ENCODE data around the gene CUTC.

The CUTC gene

DNA sequence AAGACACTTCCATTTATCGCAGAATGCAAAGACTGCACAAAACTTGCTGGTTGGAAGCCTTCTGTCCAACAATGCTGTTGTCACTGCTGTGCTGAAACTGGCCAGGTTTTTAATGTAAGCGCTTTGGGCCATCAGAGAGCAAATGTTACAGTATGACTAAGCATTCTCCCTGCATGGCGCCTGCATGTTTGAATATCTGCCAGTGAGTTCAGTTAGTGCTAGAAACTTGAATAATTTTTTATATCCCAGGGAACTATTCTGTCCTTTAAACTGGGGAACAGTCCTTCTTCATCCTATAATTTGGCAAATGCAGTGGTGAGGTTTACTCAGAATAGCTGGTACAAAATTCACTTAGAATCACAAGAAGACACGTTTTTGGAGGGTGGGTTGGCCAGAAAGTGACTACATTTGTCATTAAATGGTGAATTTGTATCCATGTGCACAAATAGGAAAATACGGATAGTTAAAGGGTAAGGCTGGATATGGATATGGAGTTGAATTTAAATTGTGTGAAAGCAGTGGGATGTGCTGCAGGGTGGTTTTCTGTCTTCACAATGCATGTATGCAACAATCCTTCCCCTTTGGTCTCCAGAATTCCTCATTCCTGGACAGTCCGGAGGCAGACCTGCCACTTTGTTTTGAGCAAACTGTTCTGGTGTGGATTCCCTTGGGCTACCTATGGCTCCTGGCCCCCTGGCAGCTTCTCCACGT lies 52.1 kb downstream of the CUTC start:
- DNase-seq (ENCODE audit: low read depth) = no peak

DNA sequence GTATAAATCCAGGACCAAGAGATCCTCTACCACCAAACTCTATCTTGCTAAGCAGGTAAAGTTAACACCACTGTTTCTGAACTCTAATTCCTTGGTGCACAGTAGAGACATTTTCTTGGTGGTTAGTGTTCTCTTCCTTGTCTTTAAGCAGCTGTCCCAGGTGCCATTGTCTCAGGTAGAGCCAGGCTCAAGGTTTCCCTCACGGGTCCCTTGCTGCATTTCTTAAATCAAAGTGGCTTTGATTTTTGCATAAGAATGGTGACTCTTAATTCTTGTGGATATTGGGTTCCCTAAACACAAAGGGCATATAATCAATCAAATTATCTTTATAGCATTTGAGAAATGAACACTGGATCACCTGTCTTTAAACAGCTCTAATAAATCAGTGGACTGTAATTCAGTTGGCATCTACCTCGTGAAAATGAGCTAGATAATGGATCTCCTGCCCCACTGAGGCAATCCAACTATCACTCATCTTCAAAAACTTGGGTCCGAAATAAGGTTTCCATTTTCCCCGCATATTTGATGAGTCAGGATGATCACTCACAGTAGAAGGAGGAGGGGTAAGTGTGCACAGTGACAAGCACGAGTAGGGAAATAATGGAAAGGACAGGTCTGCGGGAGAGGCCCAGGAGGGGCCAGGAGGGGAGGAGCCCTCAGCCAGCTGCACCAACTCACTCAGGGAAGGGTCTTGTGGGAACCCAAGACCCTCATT lies 52.9 kb downstream of the CUTC start:
- no peak for DNase-seq (ENCODE audit: low read depth)

DNA sequence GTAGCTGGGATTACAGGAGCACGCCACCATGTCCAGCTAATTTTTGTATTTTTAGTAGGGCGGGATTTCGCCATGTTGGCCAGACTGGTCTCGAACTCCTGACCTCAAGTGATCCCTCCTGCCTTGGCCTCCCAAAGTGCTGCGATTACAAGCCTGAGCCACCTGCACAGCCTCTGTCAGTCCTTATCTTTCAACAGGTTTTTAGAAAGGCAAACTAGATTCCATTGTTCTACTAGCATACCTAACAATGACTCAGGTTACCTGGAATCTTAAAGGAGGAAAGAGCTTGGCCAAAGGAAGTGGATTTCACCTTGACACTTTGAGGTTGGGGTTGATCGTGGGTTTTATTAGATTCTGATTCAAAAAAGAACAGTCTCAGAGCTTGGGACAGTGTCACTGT lies 53.6 kb downstream of the CUTC start:
- DNase-seq (ENCODE audit: low read depth) = no peak

GRCh38 chr10:99787311-99787710 lies 55.3 kb downstream of the CUTC start:
- DNase-seq (ENCODE audit: low read depth) = no peak

DNA sequence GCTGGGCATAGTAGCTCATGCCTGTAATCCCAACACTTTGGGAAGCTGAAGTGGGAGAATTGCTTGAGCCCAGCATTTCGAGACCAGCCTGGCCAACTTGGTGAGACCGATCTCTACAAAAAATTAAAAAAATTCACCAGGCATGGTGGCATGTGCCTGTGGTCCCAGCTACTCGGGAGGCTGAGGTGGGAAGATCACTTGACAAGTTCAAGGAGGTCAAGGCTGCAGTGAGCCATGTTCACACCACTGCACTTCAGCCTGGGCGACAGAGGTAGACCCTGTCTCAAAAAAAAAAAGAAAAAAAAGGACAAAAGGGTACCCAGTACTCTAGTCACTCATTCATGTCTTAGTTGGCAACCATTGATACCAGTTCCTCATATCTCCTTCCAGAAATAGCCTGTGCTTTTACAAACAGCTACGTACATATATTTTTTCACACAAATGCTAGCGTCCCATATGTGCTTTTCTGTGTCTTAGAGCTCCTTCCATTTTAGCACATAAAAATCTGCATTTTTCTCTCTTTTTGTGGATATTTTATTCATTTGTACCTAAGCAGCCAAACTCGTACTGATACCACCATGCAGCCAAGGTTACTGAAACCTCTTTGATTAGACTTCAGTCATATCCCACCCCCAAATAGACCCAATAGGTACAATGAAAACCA lies 55.9 kb downstream of the CUTC start:
- no peak for DNase-seq (ENCODE audit: low read depth)

DNA sequence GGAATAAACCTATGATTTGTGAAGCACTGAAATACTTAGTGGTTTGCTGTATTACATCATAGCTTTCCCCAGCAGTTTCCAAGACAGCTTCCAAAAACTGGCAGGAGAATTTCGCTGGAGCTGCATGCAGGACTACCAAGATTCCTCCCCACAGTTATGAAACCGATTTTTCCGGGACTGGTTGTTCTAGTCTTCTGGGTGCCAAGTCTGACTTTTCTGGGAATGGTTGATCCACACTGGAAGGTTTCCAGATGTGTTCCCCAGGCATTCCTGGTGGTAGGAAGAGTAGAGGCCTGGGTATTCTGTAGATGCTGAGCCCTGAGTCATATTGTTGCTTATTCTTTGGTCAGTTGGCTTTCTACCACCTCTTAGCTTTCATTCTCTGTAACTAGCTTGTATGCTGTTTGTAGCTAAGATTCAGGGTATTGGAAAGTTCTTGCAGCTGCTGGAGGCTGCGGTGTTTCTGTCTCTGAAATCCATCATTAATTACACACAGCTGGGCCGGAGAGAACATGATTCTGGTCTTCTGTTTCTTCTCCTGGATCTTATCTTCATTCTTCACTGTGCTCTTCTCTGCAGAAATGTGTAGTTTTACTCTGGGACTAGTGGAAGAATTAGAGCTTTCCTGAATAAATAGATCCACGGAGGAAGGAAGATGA lies 56.7 kb downstream of the CUTC start:
- no peak for DNase-seq (ENCODE audit: low read depth)

GRCh38 chr10:99791831-99792230 lies 59.8 kb downstream of the CUTC start:
- DNase-seq (ENCODE audit: low read depth) = no peak

- no peak for DNase-seq (ENCODE audit: low read depth)
These were observed 61.8 kb downstream of the CUTC start for GRCh38 chr10:99793819-99794218.

DNA sequence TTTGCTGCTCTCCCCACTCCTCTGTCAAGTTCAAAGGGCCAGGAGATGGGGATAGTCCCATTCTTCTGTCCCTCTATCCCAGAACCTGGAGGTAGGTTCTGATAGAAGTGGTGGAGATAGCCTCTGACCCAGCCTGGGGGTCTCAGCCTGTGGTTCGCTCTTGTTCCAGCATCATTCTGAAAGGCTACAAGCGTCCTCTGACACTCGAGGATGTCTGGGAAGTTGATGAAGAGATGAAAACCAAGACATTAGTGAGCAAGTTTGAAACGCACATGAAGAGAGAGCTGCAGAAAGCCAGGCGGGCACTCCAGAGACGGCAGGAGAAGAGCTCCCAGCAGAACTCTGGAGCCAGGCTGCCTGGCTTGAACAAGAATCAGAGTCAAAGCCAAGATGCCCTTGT lies 64.9 kb downstream of the CUTC start:
- DNase-seq (ENCODE audit: low read depth) = no peak

DNA sequence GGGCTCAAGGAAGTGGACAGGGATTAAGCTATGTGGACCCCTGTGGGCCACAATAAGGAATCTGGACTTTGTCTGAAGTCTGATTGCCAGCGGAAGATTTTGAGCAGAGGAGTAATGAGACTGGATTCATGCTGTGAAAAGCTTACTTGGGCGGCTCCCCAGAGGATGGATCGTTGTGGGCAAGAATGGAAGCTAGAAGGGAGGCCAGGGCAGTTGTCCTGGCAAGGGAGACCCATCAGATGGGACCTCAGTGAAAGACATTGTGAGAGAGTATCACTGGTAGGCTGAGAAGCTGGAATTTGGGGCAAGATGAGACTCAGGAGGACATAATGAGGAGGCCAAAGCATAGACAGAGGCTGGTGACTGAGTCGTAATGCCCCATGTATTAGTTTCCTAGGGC lies 66.0 kb downstream of the CUTC start:
- no peak for DNase-seq (ENCODE audit: low read depth)

DNA sequence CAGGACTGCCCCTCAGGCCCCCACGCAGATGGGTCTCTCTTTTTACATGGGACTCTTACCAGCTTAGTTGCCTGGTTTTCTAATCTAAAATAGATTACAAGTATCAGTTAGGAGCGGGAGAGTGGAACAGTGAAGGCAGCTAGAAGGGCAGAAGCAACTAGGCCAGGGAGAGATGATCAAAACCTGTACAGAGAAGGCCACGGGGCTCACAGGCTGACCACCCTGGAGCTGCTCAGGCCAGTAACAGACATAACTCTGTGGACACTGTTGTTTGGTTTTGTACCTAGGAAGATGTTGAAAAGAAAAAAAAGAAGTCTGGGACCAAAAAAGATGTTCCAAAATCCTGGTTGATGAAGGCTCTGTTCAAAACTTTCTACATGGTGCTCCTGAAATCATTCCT lies 66.9 kb downstream of the CUTC start:
- DNase-seq (ENCODE audit: low read depth) = no peak

- DNase-seq (ENCODE audit: low read depth) = no peak
These were observed 67.6 kb downstream of the CUTC start for GRCh38 chr10:99799613-99800012.

- no peak for DNase-seq (ENCODE audit: low read depth)
These were observed 72.4 kb downstream of the CUTC start for GRCh38 chr10:99804471-99804870.

DNA sequence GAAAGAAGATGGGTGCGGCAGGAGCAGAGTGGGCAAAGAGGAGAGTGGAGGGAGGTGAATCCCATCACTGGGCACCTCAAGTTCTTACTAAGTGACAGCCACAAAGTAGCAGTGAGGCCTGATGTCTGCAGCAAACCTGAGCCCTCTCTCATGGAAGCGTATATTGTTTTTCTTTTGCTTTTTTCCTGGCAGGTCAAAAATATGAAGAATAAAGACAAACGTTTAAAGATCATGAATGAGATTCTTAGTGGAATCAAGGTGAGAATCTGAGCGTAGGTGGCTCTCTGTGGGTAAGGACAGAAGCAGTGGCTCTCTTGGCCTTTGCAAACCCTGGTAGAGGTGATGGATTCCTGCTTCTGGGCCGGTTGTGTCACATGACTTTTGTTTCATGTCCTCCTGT lies 73.2 kb downstream of the CUTC start:
- DNase-seq (ENCODE audit: low read depth) = no peak
